SH-SY5Y (cell line): ENCODE results near the gene QRICH1.

Experiments
- GATA2 ChIP-seq: IDR thresholded peaks from 2 replicates; pipeline ENCODE4 v1.6.1; 2011; ENCODE audit warnings: mild to moderate bottlenecking, low read depth, low read length
- GATA3 ChIP-seq: IDR thresholded peaks from 2 replicates; pipeline ENCODE4 v1.6.1; 2011; ENCODE audit warnings: low read depth, mild to moderate bottlenecking, low read length, moderate library complexity

DNA sequence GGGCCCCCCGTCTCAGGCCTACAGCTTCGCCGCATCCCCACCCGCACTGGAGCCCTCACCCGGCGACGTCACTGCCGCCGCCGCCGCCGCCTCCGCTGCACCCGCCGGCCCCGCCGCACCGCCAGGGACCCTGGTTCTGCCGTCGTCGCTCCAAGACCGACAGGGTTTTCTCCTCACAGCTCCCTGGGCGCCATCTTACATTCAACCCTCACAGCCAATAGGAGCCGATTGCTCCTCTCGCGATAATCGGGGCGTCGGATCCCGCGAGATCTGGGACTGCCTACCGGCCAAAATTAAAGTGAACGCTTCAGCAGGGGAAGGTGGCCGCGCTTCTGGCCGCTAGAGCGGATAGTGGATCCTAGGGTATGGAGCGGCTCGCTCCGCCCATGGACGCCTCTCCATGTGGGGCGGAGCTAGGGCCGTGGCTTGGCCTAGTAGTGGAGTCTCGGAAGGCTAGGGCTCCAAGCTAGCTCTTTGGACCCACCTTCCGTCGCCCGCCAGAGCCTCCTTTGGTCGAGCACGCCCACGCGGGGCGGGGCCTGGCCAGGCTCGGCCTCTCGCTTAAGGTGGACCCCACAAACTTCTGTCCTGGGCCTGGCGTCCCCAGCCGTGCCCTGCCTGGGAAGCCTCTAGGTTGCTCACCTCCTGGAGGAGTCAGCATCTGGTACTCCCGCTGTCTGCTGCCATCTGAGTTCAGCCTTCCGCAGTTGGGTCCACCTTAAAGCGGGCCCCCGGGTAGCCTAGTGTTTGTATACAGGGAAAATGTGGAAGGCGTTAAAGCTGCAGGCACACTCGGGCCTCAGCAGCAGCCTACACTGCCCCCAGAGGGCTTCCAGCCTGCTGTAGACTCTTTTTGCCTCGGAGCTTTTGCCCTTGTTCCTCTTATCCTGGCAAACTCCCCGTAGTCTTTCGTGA is at the start of gene QRICH1:
- TF ChIP-seq GATA2, result no peak
- no peak for TF ChIP-seq GATA3
